ENCODE data around the gene FUT8. TPM values are rescaled to one million over a fixed set of nuclear protein-coding genes. Genes with fewer than 3 reads are reported as not detected.

The FUT8 gene
- total and polyA plus RNA-seq, 7 donors, result 3.2 to 8.6 (median 5.5) TPM

DNA sequence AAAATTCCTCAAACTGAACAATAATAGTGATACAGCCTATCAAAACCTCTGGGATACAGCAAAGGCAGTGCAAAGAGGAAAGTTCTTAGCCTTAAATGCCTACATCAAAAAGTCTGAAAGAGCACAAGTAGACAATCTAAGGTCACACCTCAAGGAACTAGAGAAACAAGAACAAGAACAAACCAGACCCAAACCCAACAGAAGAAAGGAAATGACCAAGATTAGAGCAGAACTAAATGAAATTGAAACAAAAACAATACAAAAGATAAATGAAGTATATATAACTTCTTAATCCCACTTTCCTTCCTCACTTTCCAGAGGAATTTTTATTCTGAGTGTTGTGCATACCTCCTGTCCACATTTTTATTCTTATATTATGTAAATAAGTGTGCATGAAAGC, 192.0 kb downstream of the FUT8 start:
- Histone ChIP-seq H3K9me3 (no peaks in the 10 kb centered on the region), H3K27ac (no peak overlapping the region)
- no peak for ATAC-seq

DNA sequence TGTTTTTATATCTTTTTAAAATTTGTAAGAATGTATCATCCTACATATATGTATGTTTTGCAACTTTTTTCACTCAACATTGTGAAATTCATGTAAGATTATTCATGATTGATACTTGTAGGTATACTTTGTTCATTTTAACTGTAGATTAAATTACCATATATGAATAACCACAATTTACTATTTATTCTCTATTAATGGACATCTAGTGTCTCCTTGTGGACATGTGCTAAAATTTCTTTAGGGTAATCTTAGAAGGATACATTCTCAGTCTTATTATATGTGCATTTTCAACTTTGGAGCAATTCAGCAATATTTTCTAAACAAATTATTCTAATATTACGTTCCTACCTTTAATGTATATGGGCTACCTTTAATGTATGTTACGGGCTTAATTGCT, 192.4 kb downstream of the FUT8 start:
- Histone ChIP-seq H3K9me3 (no peaks in the 10 kb centered on the region), H3K27ac (no peak overlapping the region), H3K27me3 (ENCODE audit: insufficient read depth in 3 of 3, low read length in 2 of 3) (no peaks in the 10 kb centered on the region), H3K36me3 (ENCODE audit: insufficient read depth in 1 of 2, low read depth in 1 of 2) (no peaks in the 10 kb centered on the region), H3K4me3 (no peak overlapping the region), H3K4me1 (no peaks in the 10 kb centered on the region)
- TF ChIP-seq, protein P1, sequence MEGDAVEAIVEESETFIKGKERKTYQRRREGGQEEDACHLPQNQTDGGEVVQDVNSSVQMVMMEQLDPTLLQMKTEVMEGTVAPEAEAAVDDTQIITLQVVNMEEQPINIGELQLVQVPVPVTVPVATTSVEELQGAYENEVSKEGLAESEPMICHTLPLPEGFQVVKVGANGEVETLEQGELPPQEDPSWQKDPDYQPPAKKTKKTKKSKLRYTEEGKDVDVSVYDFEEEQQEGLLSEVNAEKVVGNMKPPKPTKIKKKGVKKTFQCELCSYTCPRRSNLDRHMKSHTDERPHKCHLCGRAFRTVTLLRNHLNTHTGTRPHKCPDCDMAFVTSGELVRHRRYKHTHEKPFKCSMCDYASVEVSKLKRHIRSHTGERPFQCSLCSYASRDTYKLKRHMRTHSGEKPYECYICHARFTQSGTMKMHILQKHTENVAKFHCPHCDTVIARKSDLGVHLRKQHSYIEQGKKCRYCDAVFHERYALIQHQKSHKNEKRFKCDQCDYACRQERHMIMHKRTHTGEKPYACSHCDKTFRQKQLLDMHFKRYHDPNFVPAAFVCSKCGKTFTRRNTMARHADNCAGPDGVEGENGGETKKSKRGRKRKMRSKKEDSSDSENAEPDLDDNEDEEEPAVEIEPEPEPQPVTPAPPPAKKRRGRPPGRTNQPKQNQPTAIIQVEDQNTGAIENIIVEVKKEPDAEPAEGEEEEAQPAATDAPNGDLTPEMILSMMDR (IDR thresholded peaks at IDR 0.05), result peak; percentile 20
- ATAC-seq, result no peak
- WGBS, 3 donors, result 44 to 48% (median 48%) methylated on average over 2 of the region's 2 CpGs
- intact Hi-C loops (cut with DNase I), result loop anchor here in 1 of 2 donors (5.0 kb wide), 1 partner anchor 193 kb away; the partner anchor contains the start of gene FUT8
- no peak for DNase-seq

More for the DNA sequence above, 192.0 kb downstream of the FUT8 start:
- H3K4me3 ChIP-seq, result no peak overlapping the region
- intact Hi-C loops (cut with DNase I), result no loop called here
- no peaks in the 10 kb centered on the region for H3K27me3 ChIP-seq (ENCODE audit: insufficient read depth in 3 of 3, low read length in 2 of 3)
- TF ChIP-seq, protein P1 (IDR thresholded peaks at IDR 0.05), result no peak
- DNase-seq, result no peak
- H3K4me1 ChIP-seq, result no peaks in the 10 kb centered on the region
- H3K36me3 ChIP-seq (ENCODE audit: insufficient read depth in 1 of 2, low read depth in 1 of 2), result no peaks in the 10 kb centered on the region

DNA sequence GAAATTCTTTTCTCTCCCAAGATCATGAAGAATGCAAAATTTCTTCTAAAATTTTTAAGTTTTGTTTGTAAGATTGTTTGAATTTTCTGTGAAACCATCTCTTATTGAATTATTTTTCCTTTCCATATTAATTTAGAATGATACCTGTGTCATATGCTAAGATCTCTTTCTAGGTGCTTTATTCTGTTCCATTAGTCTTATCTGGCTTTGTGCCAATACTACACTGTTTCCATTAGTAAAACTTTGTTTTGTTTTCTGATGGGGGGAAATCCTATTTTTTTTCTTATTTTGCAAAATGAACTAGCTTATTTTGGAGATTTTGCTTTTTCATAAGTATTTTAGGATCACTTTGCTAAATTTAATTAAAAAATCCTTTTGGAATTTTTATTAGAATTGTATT, 193.9 kb downstream of the FUT8 start:
- Histone ChIP-seq H3K9me3 (no peaks in the 10 kb centered on the region), H3K4me3 (no peak overlapping the region), H3K27me3 (ENCODE audit: insufficient read depth in 3 of 3, low read length in 2 of 3) (no peaks in the 10 kb centered on the region), H3K27ac (no peak overlapping the region), H3K36me3 (ENCODE audit: insufficient read depth in 1 of 2, low read depth in 1 of 2) (no peaks in the 10 kb centered on the region), H3K4me1 (no peaks in the 10 kb centered on the region)
- ATAC-seq (no peak), DNase-seq (no peak)
- TF ChIP-seq, protein P1 (IDR thresholded peaks at IDR 0.05), result no peak
- intact Hi-C loops (cut with DNase I), result loop anchor here in 1 of 2 donors (5.0 kb wide), 1 partner anchor 194 kb away; the partner anchor contains the start of gene FUT8

DNA sequence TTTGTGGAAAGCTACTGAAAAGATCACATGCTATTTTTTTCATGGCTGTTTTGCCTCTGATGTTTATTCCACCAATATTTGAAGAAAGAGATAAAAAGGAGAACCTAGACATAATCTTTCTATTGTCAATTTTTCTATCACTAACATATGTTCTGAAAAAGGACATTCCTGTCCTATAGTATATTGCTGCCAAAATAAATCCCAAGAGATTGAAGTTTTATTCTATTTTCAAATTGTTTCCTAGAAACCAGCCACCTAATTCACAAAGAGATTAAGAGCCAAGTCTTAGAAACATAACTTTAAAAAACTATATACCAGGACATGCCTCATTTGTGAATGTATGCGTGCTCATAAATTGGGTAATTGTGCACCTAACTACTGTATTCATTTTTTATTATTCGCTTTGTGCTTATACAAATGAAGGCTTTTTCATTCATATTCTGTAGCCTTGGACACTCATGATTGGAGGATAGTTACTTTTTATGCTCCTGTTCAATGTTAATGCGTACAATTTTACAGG, 200.7 kb downstream of the FUT8 start:
- TF ChIP-seq, protein P1 (IDR thresholded peaks at IDR 0.05), result no peak
- ATAC-seq (no peak), DNase-seq (no peak)
- Histone ChIP-seq H3K4me1 (no peaks in the 10 kb centered on the region), H3K27me3 (ENCODE audit: insufficient read depth in 3 of 3, low read length in 2 of 3) (no peaks in the 10 kb centered on the region), H3K27ac (no peak overlapping the region), H3K4me3 (no peak overlapping the region), H3K36me3 (ENCODE audit: insufficient read depth in 1 of 2, low read depth in 1 of 2) (peaks cover 0 to 8% of the 10 kb centered on the region in 2 donors), H3K9me3 (no peaks in the 10 kb centered on the region)
- 93 to 95% (median 94%) methylated on average over 3 of the region's 3 CpGs for WGBS, 3 donors
- intact Hi-C loops (cut with DNase I), result no loop called here

DNA sequence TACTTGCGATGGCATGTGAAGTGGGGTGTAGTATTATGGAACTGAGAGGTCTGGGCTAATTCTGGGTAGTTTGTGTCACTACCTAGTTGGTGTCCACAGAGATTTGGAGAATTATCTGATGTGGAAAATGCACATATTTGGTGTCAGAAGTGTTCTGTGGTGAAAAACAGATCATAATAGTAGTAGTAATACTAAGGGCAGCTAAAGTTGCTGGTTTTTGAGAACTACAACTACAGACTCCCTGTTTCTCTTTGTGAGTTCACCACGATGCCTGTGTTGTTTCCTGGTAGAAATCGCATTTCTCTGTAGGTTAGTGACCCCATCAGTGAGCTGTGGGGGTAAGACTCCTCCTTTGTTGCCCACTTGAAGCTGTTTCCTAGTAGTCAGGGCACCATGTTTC, 206.5 kb downstream of the FUT8 start:
- Histone ChIP-seq H3K4me1 (no peaks in the 10 kb centered on the region), H3K27me3 (ENCODE audit: insufficient read depth in 3 of 3, low read length in 2 of 3) (no peaks in the 10 kb centered on the region), H3K4me3 (no peak overlapping the region), H3K36me3 (ENCODE audit: insufficient read depth in 1 of 2, low read depth in 1 of 2) (peaks cover 0 to 8% of the 10 kb centered on the region in 2 donors), H3K27ac (no peak overlapping the region), H3K9me3 (no peaks in the 10 kb centered on the region)
- DNase-seq, result no peak
- intact Hi-C loops (cut with DNase I), result no loop called here
- WGBS, 3 donors, result 82 to 94% (median 92%) methylated on average over 3 of the region's 3 CpGs
- TF ChIP-seq, protein P1 (IDR thresholded peaks at IDR 0.05), result no peak
- ATAC-seq, result no peak
